ENCODE measurements around the gene WBP2. TPM values are rescaled to one million over a fixed set of nuclear protein-coding genes. Genes with fewer than 3 reads are reported as not detected.

The WBP2 gene
- total and polyA plus RNA-seq, 10 of the 15 experiments (the other 5 are each of a cell fraction or from before 2014, with no cell fraction given) = 1.5 to 57.3 (median 27.5) TPM

- Histone ChIP-seq H2AFZ (ENCODE audit: control insufficient read depth, low read depth, low read length) (no peak overlapping the region), H3K4me1 (ENCODE audit: control insufficient read depth, insufficient read depth, low read length) (no peaks in the 10 kb centered on the region), H4K20me1 (ENCODE audit: control insufficient read depth, insufficient read depth) (no peaks in the 10 kb centered on the region), H3K79me2 (ENCODE audit: control insufficient read depth, insufficient read depth, low read length) (no peaks in the 10 kb centered on the region), H3K4me2 (ENCODE audit: control insufficient read depth, insufficient read depth) (no peak overlapping the region), H3K9ac (ENCODE audit: control insufficient read depth, insufficient read depth, low read length) (no peak overlapping the region), H3K4me3 (no peak overlapping the region), H3K36me3 (ENCODE audit: control insufficient read depth in 2 of 2, insufficient read depth in 2 of 2, low read length in 1 of 2) (peaks cover 0 to 8% of the 10 kb centered on the region in 2 experiments; a peak in 3 of 4 replicates), H3K9me3 (replicated peaks; ENCODE audit: control insufficient read depth, insufficient read depth, low read length) (no peaks in the 10 kb centered on the region), H3K27me3 (replicated peaks in 1 of 2; ENCODE audit: control insufficient read depth in 2 of 2, insufficient read depth in 2 of 2, low read length in 1 of 2) (no peaks in the 10 kb centered on the region), H3K27ac (ENCODE audit: control insufficient read depth, insufficient read depth) (no peak overlapping the region)
- WGBS (ENCODE audit: insufficient coverage, insufficient replicate concordance, low lambda C conversion rate, missing lambda C conversion rate) = 96% methylated on average over 23 of the region's 25 CpGs
- no peak for TF ChIP-seq MEF2B (IDR thresholded peaks at IDR 0.05; ENCODE audit: partially characterized antibody, poor library complexity, severe bottlenecking)
- TF ChIP-seq CHD2 (IDR thresholded peaks at IDR 0.05; ENCODE audit: borderline replicate concordance, low read depth, low read length) = no peak
- TF ChIP-seq, protein P1, sequence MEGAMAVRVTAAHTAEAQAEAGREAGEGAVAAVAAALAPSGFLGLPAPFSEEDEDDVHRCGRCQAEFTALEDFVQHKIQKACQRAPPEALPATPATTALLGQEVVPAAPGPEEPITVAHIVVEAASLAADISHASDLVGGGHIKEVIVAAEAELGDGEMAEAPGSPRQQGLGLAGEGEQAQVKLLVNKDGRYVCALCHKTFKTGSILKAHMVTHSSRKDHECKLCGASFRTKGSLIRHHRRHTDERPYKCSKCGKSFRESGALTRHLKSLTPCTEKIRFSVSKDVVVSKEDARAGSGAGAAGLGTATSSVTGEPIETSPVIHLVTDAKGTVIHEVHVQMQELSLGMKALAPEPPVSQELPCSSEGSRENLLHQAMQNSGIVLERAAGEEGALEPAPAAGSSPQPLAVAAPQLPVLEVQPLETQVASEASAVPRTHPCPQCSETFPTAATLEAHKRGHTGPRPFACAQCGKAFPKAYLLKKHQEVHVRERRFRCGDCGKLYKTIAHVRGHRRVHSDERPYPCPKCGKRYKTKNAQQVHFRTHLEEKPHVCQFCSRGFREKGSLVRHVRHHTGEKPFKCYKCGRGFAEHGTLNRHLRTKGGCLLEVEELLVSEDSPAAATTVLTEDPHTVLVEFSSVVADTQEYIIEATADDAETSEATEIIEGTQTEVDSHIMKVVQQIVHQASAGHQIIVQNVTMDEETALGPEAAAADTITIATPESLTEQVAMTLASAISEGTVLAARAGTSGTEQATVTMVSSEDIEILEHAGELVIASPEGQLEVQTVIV (IDR thresholded peaks at IDR 0.05; ENCODE audit: borderline replicate concordance, partially characterized antibody) = no peak
- TF ChIP-seq, protein P2, sequence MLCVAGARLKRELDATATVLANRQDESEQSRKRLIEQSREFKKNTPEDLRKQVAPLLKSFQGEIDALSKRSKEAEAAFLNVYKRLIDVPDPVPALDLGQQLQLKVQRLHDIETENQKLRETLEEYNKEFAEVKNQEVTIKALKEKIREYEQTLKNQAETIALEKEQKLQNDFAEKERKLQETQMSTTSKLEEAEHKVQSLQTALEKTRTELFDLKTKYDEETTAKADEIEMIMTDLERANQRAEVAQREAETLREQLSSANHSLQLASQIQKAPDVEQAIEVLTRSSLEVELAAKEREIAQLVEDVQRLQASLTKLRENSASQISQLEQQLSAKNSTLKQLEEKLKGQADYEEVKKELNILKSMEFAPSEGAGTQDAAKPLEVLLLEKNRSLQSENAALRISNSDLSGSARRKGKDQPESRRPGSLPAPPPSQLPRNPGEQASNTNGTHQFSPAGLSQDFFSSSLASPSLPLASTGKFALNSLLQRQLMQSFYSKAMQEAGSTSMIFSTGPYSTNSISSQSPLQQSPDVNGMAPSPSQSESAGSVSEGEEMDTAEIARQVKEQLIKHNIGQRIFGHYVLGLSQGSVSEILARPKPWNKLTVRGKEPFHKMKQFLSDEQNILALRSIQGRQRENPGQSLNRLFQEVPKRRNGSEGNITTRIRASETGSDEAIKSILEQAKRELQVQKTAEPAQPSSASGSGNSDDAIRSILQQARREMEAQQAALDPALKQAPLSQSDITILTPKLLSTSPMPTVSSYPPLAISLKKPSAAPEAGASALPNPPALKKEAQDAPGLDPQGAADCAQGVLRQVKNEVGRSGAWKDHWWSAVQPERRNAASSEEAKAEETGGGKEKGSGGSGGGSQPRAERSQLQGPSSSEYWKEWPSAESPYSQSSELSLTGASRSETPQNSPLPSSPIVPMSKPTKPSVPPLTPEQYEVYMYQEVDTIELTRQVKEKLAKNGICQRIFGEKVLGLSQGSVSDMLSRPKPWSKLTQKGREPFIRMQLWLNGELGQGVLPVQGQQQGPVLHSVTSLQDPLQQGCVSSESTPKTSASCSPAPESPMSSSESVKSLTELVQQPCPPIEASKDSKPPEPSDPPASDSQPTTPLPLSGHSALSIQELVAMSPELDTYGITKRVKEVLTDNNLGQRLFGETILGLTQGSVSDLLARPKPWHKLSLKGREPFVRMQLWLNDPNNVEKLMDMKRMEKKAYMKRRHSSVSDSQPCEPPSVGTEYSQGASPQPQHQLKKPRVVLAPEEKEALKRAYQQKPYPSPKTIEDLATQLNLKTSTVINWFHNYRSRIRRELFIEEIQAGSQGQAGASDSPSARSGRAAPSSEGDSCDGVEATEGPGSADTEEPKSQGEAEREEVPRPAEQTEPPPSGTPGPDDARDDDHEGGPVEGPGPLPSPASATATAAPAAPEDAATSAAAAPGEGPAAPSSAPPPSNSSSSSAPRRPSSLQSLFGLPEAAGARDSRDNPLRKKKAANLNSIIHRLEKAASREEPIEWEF (IDR thresholded peaks at IDR 0.05; ENCODE audit: insufficient replicate concordance, low read depth, low read length) = no peak
- no peak for TF ChIP-seq ZNF207 (IDR thresholded peaks at IDR 0.05; ENCODE audit: borderline replicate concordance)
- no peak for TF ChIP-seq MYB (IDR thresholded peaks at IDR 0.05; ENCODE audit: borderline replicate concordance, low read depth, low read length)
- TF ChIP-seq ZBED1 (IDR thresholded peaks at IDR 0.05; ENCODE audit: borderline replicate concordance) = no peak
- no peak for TF ChIP-seq ZNF274 (IDR thresholded peaks at IDR 0.05; ENCODE audit: insufficient read depth, insufficient read length)
- TF ChIP-seq WRNIP1 (IDR thresholded peaks at IDR 0.05; ENCODE audit: borderline replicate concordance, low read depth, low read length) = no peak
- no peak for TF ChIP-seq SREBF1 (IDR thresholded peaks at IDR 0.05; ENCODE audit: low read length)
- TF ChIP-seq TARDBP (IDR thresholded peaks at IDR 0.05; ENCODE audit: borderline replicate concordance) = no peak
- no peak for TF ChIP-seq SMARCA5 (IDR thresholded peaks at IDR 0.05)
- no peak for TF ChIP-seq SMAD1 (IDR thresholded peaks at IDR 0.05; ENCODE audit: low read depth, partially characterized antibody)
- no peak for TF ChIP-seq CEBPB (IDR thresholded peaks at IDR 0.05; ENCODE audit: borderline replicate concordance in 1 of 2, low read depth in 2 of 2, low read length in 2 of 2)
- TF ChIP-seq PAX8 (IDR thresholded peaks at IDR 0.05) = no peak
- no peak for TF ChIP-seq POU2F2 (IDR thresholded peaks at IDR 0.05; ENCODE audit: borderline replicate concordance, low read depth, low read length)
- no peak for TF ChIP-seq KLF5 (IDR thresholded peaks at IDR 0.05; ENCODE audit: partially characterized antibody)
- TF ChIP-seq CREB1 (IDR thresholded peaks at IDR 0.05; ENCODE audit: low read depth) = no peak
- no peak for FAIRE-seq
- intact Hi-C loops (cut with micrococcal nuclease; ENCODE audit: unreplicated experiment) (no loop called here), in situ Hi-C loops (cut with MboI) (no loop called here)
- no peak for DNase-seq (ENCODE audit: low read depth, low spot score)
- no peak for ATAC-seq
- CTCF ChIA-PET = interaction anchor here (0.8 to 1.3 kb wide), 3 partner anchors 14 to 81 kb away, joined by 3 read pairs; no protein-coding TSS in a partner anchor
- SMC1A ChIA-PET (ENCODE audit: uncharacterized antibody, unreplicated experiment) = interaction anchor here (0.7 kb wide), 1 partner anchor 70 kb away, joined by 3 read pairs; no protein-coding TSS in a partner anchor
- BruUV-seq (replicated peaks) = no TSS peak
- POLR2A ChIA-PET = interaction anchor here (0.6 kb wide), 1 partner anchor 38 kb away, joined by 5 read pairs; no protein-coding TSS in a partner anchor
- RAD21 ChIA-PET (ENCODE audit: unreplicated experiment) = interaction anchor here (1.6 kb wide), 1 partner anchor 57 kb away, joined by 4 read pairs; no protein-coding TSS in a partner anchor
Observed at GRCh38 chr17:75834279-75834920, 20.7 kb downstream of the WBP2 start.

All from GM12878 (cell line).